ENCODE results near the gene SPTBN4. TPM values are rescaled to one million over a fixed set of nuclear protein-coding genes. Genes with fewer than 3 reads are reported as not detected.

The SPTBN4 gene
- total and polyA plus RNA-seq, 9 donors: 2.2 to 11.6 (median 6.2) TPM

DNA sequence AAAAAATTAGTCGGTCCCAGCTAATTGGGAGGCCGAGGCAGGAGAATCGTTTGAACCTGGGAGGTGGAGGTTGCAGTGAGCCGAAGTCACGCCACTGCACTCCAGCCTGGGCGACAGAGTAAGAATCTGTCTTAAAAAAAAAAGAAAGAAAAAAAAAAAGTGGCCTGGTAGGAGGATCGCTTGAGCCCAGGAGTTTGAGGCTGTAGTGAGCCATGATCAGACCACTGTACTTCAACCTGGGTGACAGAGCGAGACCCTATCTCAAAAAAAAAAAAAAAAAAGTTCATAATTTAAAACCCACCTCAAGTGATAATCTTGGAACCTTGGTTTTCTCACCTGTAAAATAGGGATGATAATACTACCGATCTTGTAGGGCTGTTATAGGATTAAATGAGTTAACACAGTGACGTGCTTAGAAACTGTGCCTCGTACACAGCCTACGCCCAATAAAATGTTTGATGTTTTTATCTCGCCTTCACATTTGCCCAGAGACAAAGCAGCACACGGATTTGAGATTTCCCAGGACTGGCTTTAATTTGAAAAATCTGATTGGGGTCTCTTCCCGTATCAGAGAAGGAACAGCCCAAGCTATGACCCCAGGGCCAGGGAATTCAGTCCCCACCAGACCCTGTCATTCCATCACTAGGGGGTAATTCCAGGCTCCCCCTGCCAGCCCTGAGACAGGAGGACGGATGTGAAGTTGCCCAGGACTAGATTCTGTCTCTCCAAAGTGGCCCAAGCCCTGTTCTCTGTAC lies 44.6 kb upstream of the SPTBN4 start:
- no peak for DNase-seq
- H3K9me3 ChIP-seq: no peaks in the 10 kb centered on the region
- TF ChIP-seq, protein P1, sequence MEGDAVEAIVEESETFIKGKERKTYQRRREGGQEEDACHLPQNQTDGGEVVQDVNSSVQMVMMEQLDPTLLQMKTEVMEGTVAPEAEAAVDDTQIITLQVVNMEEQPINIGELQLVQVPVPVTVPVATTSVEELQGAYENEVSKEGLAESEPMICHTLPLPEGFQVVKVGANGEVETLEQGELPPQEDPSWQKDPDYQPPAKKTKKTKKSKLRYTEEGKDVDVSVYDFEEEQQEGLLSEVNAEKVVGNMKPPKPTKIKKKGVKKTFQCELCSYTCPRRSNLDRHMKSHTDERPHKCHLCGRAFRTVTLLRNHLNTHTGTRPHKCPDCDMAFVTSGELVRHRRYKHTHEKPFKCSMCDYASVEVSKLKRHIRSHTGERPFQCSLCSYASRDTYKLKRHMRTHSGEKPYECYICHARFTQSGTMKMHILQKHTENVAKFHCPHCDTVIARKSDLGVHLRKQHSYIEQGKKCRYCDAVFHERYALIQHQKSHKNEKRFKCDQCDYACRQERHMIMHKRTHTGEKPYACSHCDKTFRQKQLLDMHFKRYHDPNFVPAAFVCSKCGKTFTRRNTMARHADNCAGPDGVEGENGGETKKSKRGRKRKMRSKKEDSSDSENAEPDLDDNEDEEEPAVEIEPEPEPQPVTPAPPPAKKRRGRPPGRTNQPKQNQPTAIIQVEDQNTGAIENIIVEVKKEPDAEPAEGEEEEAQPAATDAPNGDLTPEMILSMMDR (IDR thresholded peaks at IDR 0.05): no peak
- no peak for TF ChIP-seq POLR2A (IDR thresholded peaks at IDR 0.05)
- TF ChIP-seq EP300 (IDR thresholded peaks at IDR 0.05): no peak
- no peaks in the 10 kb centered on the region for H3K36me3 ChIP-seq
- WGBS, 3 donors: 68 to 77% (median 75%) methylated on average over 16 of the region's 16 CpGs
- H3K4me3 ChIP-seq: peak overlapping the region; percentile 67
- peak overlapping the region in 1 of 2 donors; percentile 98 for H3K27ac ChIP-seq
- H3K27me3 ChIP-seq: no peaks in the 10 kb centered on the region
- H3K4me1 ChIP-seq (ENCODE audit: insufficient read depth): peaks cover 2% of the 10 kb centered on the region
- intact Hi-C loops (cut with DNase I): loop anchor here in 2 of 4 donors (5.0 kb wide), 1 partner anchor 180 kb away; the partner anchor contains the start of gene LTBP4 (in 2 of the 2)

GRCh38 chr19:40422748-40423566 lies 43.8 kb upstream of the SPTBN4 start:
- Histone ChIP-seq H3K9me3 (no peaks in the 10 kb centered on the region), H3K4me3 (no peak overlapping the region), H3K36me3 (no peaks in the 10 kb centered on the region), H3K4me1 (ENCODE audit: insufficient read depth) (peaks cover 2% of the 10 kb centered on the region), H3K27ac (no peak overlapping the region), H3K27me3 (no peaks in the 10 kb centered on the region)
- TF ChIP-seq, protein P1 (IDR thresholded peaks at IDR 0.05): no peak
- TF ChIP-seq EP300 (IDR thresholded peaks at IDR 0.05) (no peak), POLR2A (IDR thresholded peaks at IDR 0.05) (no peak)
- no peak for DNase-seq
- intact Hi-C loops (cut with DNase I): loop anchor here in 2 of 4 donors (5.0 kb wide), 1 partner anchor 179 kb away; the partner anchor contains the start of gene LTBP4 (in 2 of the 2)
- 82 to 86% (median 83%) methylated on average over 31 of the region's 31 CpGs for WGBS, 3 donors

DNA sequence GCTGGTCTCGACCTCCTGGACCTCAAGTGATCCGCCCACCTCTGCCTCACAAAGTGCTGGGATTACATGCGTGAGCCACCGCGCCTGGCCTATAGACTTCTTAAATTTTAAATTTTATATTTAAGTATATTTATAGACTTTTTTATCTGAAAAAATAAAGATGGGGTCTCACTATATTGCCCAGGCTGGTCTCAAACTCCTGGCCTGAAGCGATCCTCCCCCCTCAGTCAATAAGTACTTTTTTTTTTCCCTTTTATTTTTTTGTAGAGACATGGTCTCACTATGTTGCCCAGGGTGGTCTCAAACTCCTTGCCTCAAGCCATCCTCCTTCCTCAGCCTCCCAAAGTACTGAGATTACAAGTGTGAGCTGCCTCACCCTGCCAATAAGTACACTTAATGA lies 42.9 kb upstream of the SPTBN4 start:
- H3K9me3 ChIP-seq: no peaks in the 10 kb centered on the region
- no peak for TF ChIP-seq EP300 (IDR thresholded peaks at IDR 0.05)
- no peak for TF ChIP-seq POLR2A (IDR thresholded peaks at IDR 0.05)
- TF ChIP-seq, protein P1 (IDR thresholded peaks at IDR 0.05): no peak
- H3K4me3 ChIP-seq: peak overlapping the region; percentile 99
- no peak for DNase-seq
- H3K36me3 ChIP-seq: no peaks in the 10 kb centered on the region
- intact Hi-C loops (cut with DNase I): loop anchor here in 2 of 4 donors (5.0 kb wide), 1 partner anchor 178 kb away; the partner anchor contains the start of gene LTBP4 (in 2 of the 2)
- no peaks in the 10 kb centered on the region for H3K27me3 ChIP-seq
- H3K4me1 ChIP-seq (ENCODE audit: insufficient read depth): peaks cover 2% of the 10 kb centered on the region
- no peak overlapping the region for H3K27ac ChIP-seq
- WGBS, 3 donors: 91 to 95% (median 95%) methylated on average over 6 of the region's 6 CpGs

DNA sequence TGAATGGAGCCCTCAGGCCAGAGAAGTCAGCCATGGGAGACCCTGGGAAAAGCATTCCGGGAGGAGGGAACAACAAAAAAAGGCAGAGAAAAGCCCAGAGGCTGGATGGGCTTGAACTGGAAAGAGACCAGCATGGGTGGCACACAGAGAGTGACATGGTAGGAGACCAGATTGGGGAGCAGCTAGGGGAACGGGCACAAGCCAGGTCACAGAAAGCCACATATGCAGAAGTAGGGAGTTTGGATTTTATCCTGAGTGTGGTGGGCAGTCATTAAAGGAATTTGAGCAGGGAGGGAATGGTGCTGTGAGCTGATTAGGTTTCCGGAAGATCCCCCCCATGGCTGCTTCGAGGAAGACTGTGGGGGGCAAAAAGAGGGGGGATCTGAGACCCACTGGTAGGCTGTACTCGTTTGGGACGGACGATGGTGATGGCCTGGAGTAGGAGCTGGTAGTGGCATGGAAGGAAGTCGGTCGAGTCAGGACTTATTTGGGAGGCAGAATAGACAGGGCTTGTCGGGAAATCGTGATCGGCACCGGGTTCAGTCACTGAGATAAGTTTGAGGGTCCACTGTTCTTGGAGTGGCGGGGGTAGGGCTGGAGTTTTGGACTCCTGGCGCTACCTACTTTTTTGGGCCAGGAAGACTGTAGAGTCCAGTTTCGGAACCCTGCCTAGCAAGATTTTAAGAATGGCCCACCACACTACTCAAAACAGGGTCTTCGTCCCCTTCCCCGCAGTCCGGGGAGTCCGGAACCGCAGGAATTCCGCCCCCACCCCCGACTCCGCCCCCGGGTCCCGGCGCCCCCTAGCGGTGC lies 42.0 kb upstream of the SPTBN4 start:
- DNase-seq: peak in 1 of 5 donors; percentile 47
- no peaks in the 10 kb centered on the region for H3K9me3 ChIP-seq
- peak overlapping the region; percentile 99 for H3K4me3 ChIP-seq
- TF ChIP-seq, protein P1 (IDR thresholded peaks at IDR 0.05): peak in 1 of 3 donors; percentile 64
- no peak for TF ChIP-seq POLR2A (IDR thresholded peaks at IDR 0.05)
- intact Hi-C loops (cut with DNase I): loop anchor here in 2 of 4 donors (5.0 kb wide), 1 partner anchor 177 kb away; the partner anchor contains the start of gene LTBP4 (in 2 of the 2)
- H3K4me1 ChIP-seq (ENCODE audit: insufficient read depth): peaks cover 2% of the 10 kb centered on the region
- WGBS, 3 donors: 1% methylated on average over 19 to 28 of the region's 28 CpGs
- H3K36me3 ChIP-seq: no peaks in the 10 kb centered on the region
- peak overlapping the region; percentile 88 to 96 for H3K27ac ChIP-seq
- no peaks in the 10 kb centered on the region for H3K27me3 ChIP-seq

All from ovary (tissue), 9 donors.